Stomach (tissue), 9 donors: Measurements from ENCODE around the gene TANGO2. TPM values are rescaled to one million over a fixed set of nuclear protein-coding genes. Genes with fewer than 3 reads are reported as not detected.

Experiments used
- DNase-seq, 2 donors: peaks; one replicate each; pipeline versions ENCODE4 v3.0.0 to v3.0.0-alpha.2; 2013 to 2019
- H3K27ac ChIP-seq, 5 donors: fragments of 200-600 bp in 4 of 5; sonication (generic) in 4 of 5; one replicate each; pipeline ENCODE4 v1.5.1; 2013 to 2019; ENCODE audit warnings: mild to moderate bottlenecking in 1 of 5, moderate library complexity in 1 of 5
- H3K27me3 ChIP-seq, 3 donors: fragments of 200-600 bp; sonication (generic); one replicate each; pipeline ENCODE4 v1.5.1; 2017 to 2019; ENCODE audit warnings: mixed run types in 1 of 3
- H3K36me3 ChIP-seq, 4 donors: fragments of 200-600 bp; sonication (generic); 1 replicate in 3 of 4; 2 replicates in 1 of 4; pipeline ENCODE4 v1.5.1; 2016 to 2019
- H3K4me1 ChIP-seq, 4 donors: fragments of 200-600 bp; sonication (generic); one replicate each; pipeline ENCODE4 v1.5.1; 2016 to 2019
- H3K4me3 ChIP-seq, 4 donors: fragments of 200-600 bp; sonication (generic) in 3 of 4; one replicate each; pipeline ENCODE4 v1.5.1; 2016 to 2019; ENCODE audit warnings: mild to moderate bottlenecking in 1 of 4
- H3K9me3 ChIP-seq, 4 donors: fragments of 200-600 bp; sonication (generic); one replicate each; pipeline ENCODE4 v1.5.1; 2016 to 2019
- CTCF ChIP-seq, 7 experiments: fragments of 450-650 bp in 4 of 7; fragments of 200-600 bp in 3 of 7; sonication (generic) in 3 of 7; IDR thresholded peaks; one replicate each; pipeline ENCODE4 v1.5.1; 2016 to 2019; ENCODE audit warnings: antibody characterized with exemption in 7 of 7, control low read depth in 2 of 7, mild to moderate bottlenecking in 1 of 7
- EP300 ChIP-seq: sonication (generic); formaldehyde crosslinking; IDR thresholded peaks from one replicate; pipeline ENCODE4 v1.6.1; 2017; ENCODE audit warnings: antibody characterized with exemption
- POLR2A ChIP-seq, 4 donors: fragments of 450-650 bp; IDR thresholded peaks; one replicate each; pipeline ENCODE4 v1.6.1; 2016; ENCODE audit warnings: antibody characterized with exemption in 4 of 4, control low read depth in 2 of 4, mild to moderate bottlenecking in 1 of 4, moderate library complexity in 1 of 4
- POLR2AphosphoS5 ChIP-seq, 3 donors: sonication (generic); formaldehyde crosslinking; IDR thresholded peaks; one replicate each; pipeline ENCODE4 v1.6.1; 2016; ENCODE audit warnings: antibody characterized with exemption in 3 of 3
- WGBS, 5 donors: extraction: QIAGEN DNeasy Blood & Tissue Kit in 3 of 5; methylation state at CpG; one replicate each; pipeline versions ENCODE4 v1.1.5 to v1.1.7; 2013 to 2018; 5-methylcytosine and 5-hydroxymethylcytosine counted together
- intact Hi-C: fragments of 100-400 bp; cut with DNase I; formaldehyde crosslinking; loops from one replicate; pipeline ENCODE4 v1.15.1; 2023; ENCODE audit warnings: low total_unique reads
- polyA plus RNA-seq, 3 donors: library from polyadenylated mRNA; stranded (reverse); fragments of 200-250 nt; gene quantifications; one replicate each; pipeline ENCODE4 v1.2.3, GENCODE V29; 2013
- total RNA-seq, 5 donors: library from RNA; depleted of rRNA; stranded (reverse); fragments of >200 nt; gene quantifications; one replicate each; pipeline versions ENCODE4 v1.1.0 to v1.2.3, GENCODE V29; 2014 to 2016
- donor health status: healthy with polysubstance abuse.
- donor health status: Bipolar disorder and iron deficiency.
- donor health status: healthy.

Gene TANGO2
- total and polyA plus RNA-seq, 8 donors: 13.8 to 38.8 (median 26.6) TPM

GRCh38 chr22:20027966-20028854 is 7.3 kb downstream of the TANGO2 start:
- Histone ChIP-seq H3K27ac (no peak overlapping the region), H3K36me3 (peaks cover 0 to 19% (median 12%) of the 10 kb centered on the region in 4 donors), H3K9me3 (no peaks in the 10 kb centered on the region), H3K27me3 (no peaks in the 10 kb centered on the region), H3K4me1 (peaks cover 7 to 45% (median 21%) of the 10 kb centered on the region in 4 donors), H3K4me3 (no peak overlapping the region)
- 81 to 91% (median 88%) methylated on average over 11 to 12 of the region's 12 CpGs for WGBS, 5 donors
- DNase-seq: peak in 1 of 2 donors; percentile 32
- intact Hi-C loops: no loop called here
- TF ChIP-seq POLR2AphosphoS5 (IDR thresholded peaks at IDR 0.05): no peak
- TF ChIP-seq POLR2A (IDR thresholded peaks at IDR 0.05): no peak
- TF ChIP-seq CTCF (IDR thresholded peaks at IDR 0.05): peak in 2 of 7 experiments; percentile 9 to 13
- TF ChIP-seq EP300: no peak

- H3K9me3 ChIP-seq: no peaks in the 10 kb centered on the region
- 82 to 93% (median 87%) methylated on average over 16 of the region's 16 CpGs for WGBS, 5 donors
- peaks cover 0 to 19% (median 12%) of the 10 kb centered on the region in 4 donors for H3K36me3 ChIP-seq
- H3K4me3 ChIP-seq: no peak overlapping the region
- H3K27me3 ChIP-seq: no peaks in the 10 kb centered on the region
- H3K27ac ChIP-seq: no peak overlapping the region
- peak in 1 of 2 donors; percentile 8 for DNase-seq
- H3K4me1 ChIP-seq: peaks cover 8 to 47% (median 24%) of the 10 kb centered on the region in 4 donors
- intact Hi-C loops: no loop called here
- no peak for TF ChIP-seq POLR2AphosphoS5 (IDR thresholded peaks at IDR 0.05)
- no peak for TF ChIP-seq POLR2A (IDR thresholded peaks at IDR 0.05)
Measured at GRCh38 chr22:20028855-20029549, 8.1 kb downstream of the TANGO2 start.

- DNase-seq: peak in 1 of 2 donors; percentile 2
- intact Hi-C loops: no loop called here
- TF ChIP-seq POLR2A (IDR thresholded peaks at IDR 0.05) (no peak), CTCF (IDR thresholded peaks at IDR 0.05) (no peak)
- Histone ChIP-seq H3K27me3 (no peaks in the 10 kb centered on the region), H3K4me1 (peaks cover 8 to 41% (median 23%) of the 10 kb centered on the region in 4 donors), H3K4me3 (no peak overlapping the region), H3K9me3 (no peaks in the 10 kb centered on the region), H3K27ac (no peak overlapping the region), H3K36me3 (peaks cover 0 to 19% (median 6%) of the 10 kb centered on the region in 4 donors)
- 88 to 91% (median 89%) methylated on average over 9 of the region's 9 CpGs for WGBS, 5 donors
Measured at GRCh38 chr22:20029550-20030225, 8.8 kb downstream of the TANGO2 start.

GRCh38 chr22:20031732-20032406 is 11.0 kb downstream of the TANGO2 start:
- 80 to 89% (median 84%) methylated on average over 5 to 16 of the region's 16 CpGs for WGBS, 5 donors
- Histone ChIP-seq H3K4me3 (no peak overlapping the region), H3K36me3 (peaks cover 2 to 21% (median 12%) of the 10 kb centered on the region in 4 donors), H3K4me1 (peaks cover 8 to 51% (median 27%) of the 10 kb centered on the region in 4 donors), H3K27me3 (no peaks in the 10 kb centered on the region), H3K27ac (no peak overlapping the region), H3K9me3 (no peaks in the 10 kb centered on the region)
- intact Hi-C loops: no loop called here
- DNase-seq: peak in 1 of 2 donors; percentile 35
- TF ChIP-seq EP300 (no peak), POLR2A (IDR thresholded peaks at IDR 0.05) (no peak), POLR2AphosphoS5 (IDR thresholded peaks at IDR 0.05) (no peak), CTCF (IDR thresholded peaks at IDR 0.05) (no peak)
